GM12801 (cell line): ENCODE results near the gene TBCEL.

Experiments
- CTCF ChIP-seq: IDR thresholded peaks from one replicate; pipeline ENCODE4 v1.5.1; 2011; ENCODE audit warnings: control low read depth; ENCODE audit not compliant: insufficient read length; ENCODE audit errors: extremely low read depth

TBCEL gene

DNA sequence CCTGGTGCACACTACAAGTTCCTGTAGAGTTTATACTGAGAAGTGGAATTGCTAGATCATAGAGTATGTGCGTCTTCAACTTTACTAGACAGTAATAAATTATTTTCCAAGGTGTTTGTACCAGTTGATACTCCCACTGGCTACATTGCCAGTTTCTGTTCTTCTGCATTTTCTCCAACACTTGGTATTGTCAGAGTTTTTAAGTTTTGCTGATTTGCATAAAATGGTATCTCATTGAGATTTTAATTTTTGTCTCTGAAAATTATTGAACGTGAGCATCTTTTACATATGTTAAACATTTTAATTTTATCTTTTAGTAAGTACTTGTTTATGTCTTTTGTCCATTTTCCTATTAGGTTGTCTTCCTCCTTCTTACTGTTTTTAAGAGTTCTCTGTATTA is 7.3 kb downstream of the TBCEL start:
- no peak for TF ChIP-seq CTCF

DNA sequence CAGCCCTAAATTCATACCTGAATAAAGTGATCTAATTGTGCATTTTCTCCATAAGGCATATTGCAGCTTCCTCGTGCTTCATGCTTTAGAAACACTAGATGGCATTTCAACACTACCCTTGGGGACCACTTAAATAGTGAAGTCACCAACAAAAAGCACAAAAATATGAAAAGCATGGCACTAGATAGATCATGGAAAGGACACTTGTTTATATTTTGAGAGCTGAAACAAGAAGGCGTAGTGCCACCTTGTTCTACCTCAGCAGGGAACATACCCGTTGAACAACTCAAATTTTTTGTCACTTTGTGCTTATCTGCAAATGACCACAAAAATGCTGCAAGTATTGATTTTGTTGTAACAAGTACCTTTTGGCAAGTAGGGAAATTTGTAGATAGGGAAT is 8.6 kb downstream of the TBCEL start:
- no peak for TF ChIP-seq CTCF

DNA sequence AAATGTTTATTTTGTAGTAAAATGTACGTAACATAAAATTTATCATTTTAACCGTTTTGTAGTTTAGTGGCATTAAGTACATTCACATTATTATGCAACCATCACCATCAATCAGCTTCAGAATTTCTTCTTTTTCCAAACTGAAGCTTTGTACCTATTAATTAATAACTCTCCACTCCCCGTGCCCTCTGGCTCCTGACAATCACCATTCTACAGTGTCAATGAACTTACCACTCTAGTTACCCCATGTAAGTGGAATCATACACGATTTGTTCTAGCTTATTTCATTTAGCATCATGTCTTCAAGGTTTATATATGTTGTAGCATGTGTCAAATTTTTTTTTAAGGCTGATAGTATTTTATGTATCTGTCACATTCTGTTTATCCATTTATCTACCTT is 9.7 kb downstream of the TBCEL start:
- TF ChIP-seq CTCF = no peak

GRCh38 chr11:121035169-121035755 is 11.4 kb downstream of the TBCEL start:
- TF ChIP-seq CTCF = no peak

- TF ChIP-seq CTCF = no peak
Observed at GRCh38 chr11:121035780-121036179, 11.9 kb downstream of the TBCEL start.

- TF ChIP-seq CTCF = no peak
Observed at GRCh38 chr11:121037016-121037415, 13.1 kb downstream of the TBCEL start.

- TF ChIP-seq CTCF = no peak
Observed at GRCh38 chr11:121038648-121039409, 14.9 kb downstream of the TBCEL start.
